Stimulated activated CD4-positive, alpha-beta T cell treated with anti-CD3 and anti-CD28 coated beads, Interleukin-2, amount 100 ng/mL, for 48 hours (primary cell): ENCODE results near the gene HSDL2.
A peak's percentile ranks its signal among the peaks of the same experiment; 100 is the strongest.
"Not testable (repeated sequence)": the region's sequence is repeated elsewhere in the genome, so short reads cannot be mapped to it uniquely, and the experiment has no call there.

Experiments
- DNase-seq, 2 donors: peaks; one replicate each; pipeline ENCODE4 v3.0.0-alpha.2; 2020

HSDL2 gene

DNA sequence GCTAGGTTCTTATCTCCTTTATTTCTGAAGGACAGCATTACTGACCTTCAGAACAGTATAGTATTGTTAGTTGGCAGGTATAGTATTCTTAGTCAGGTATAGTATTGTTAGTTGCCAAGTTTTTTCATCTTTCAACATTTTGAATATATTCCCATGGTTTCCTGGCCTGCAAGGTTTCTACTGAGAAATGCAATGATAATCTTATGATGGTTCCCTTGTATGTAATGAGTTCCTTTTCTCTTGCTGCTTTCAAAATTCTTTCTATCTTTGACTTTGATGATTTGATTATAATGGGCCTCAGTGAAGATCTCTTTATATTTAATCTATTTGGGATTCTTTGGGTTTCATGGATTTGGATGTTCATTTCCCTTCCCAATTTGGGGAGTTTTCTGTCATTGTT is 12.4 kb upstream of the HSDL2 start:
- DNase-seq, result no peak

DNA sequence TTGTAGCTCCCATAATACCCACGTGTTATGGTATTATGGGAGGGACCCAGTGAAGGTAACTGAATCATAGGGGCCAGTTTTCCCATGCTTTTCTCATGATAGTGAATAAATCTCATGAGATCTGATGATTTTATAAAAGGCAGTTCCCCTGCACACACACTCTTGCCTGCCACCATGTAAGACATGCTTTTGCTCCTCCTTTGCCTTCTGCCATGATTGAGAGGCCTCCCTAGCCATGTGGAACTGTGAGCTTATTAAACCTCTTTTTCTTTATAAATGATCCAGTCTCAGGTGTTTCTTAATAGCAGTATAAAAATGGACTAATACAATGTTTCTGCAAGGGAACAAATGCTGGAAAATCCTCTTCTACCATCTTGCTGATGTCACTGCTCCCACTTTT is 10.1 kb upstream of the HSDL2 start:
- no peak for DNase-seq

DNA sequence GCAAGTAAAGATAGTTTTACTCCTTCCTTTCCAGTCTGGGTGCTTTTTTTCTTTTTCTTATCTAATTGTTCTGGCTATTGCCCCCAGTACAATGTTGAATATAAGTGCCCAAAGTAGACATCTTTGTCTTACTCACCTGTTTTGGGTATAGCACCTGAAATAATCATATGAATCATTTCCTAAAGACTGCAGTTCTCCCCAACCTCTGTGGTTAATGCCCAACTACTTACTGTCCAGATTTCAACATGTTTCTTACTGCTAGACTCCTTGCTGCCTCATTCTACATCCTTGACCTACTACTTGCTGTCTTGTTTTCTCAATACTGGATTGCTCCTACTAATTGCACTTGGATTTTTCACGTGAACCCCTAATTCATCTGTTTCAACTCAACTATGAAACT is 8.8 kb upstream of the HSDL2 start:
- DNase-seq, result no peak

DNA sequence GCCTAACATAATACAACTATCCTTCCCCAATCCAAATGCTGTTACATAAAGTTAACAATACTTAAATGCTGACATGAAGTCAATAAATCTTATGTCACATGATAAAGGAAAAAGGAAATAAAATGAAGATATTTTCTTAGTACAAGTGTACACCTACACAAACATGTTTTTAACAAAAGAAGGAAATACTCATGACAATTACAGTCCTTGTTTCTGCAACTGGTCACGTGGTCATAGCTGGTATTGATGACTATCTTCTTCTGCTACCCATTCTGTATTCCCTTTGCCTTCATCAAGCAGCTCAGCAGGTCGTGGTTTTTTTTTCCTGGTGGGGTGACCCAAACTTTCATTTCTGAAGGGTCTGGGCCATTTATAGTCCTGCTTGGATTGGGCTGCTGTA is 6.2 kb upstream of the HSDL2 start:
- DNase-seq, result not testable (repeated sequence)

DNA sequence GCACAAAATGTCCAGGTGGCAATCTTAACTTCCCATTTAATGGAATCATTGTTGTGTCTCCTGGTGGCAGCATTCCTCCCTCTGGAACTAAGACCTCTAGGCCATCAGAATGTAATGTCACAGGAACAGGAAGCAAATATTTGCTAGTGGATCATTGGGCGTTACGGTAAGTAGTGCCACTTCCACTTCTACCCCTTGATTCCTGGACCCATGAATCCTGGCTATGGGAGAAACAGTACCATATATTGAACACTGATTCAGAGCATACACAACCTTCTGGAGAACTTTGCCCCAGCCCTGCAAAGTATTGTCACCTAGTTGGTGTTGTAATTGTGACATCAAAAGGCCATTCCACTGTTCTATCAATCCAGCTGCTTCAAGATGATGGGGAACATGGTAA is 5.7 kb upstream of the HSDL2 start:
- DNase-seq, result not testable (repeated sequence)

DNA sequence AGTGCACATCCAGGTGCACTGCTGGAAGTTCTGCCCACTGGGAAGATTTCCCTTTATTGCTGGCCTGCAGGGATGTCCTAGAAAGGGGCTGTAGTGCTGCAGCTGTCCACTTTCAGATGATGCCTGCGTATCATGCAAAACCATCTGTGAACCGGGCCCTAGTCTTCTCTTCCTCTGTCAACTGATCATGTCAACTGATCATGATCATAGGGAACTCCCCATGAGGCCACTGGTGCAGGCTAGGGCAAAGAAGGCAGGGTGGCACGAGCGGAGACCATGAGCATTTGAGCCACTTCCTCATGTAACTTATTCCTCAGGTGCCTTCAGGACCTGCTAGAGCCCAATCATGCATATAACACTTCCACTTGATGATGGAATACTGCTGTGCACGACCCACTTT is 4.5 kb upstream of the HSDL2 start:
- no peak for DNase-seq

DNA sequence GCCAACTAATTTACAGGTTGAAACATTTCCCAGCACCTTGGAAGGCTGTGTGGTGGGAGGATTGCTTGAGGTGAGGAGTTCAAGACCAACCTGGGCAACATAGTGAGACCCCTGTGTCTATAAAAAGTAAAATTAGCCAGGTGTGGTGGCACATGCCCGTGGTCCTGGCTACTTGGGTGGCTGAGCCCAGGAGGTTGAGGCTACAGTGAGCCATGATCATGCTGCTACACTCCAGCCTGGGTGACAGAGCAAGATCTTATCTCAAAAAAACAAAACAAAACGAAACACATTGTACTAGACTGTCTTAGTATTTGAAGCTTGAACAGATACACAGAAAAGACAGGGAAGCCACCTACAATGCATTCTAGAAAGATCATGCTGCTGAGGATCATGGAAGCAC is 2.8 kb upstream of the HSDL2 start:
- DNase-seq, result no peak

DNA sequence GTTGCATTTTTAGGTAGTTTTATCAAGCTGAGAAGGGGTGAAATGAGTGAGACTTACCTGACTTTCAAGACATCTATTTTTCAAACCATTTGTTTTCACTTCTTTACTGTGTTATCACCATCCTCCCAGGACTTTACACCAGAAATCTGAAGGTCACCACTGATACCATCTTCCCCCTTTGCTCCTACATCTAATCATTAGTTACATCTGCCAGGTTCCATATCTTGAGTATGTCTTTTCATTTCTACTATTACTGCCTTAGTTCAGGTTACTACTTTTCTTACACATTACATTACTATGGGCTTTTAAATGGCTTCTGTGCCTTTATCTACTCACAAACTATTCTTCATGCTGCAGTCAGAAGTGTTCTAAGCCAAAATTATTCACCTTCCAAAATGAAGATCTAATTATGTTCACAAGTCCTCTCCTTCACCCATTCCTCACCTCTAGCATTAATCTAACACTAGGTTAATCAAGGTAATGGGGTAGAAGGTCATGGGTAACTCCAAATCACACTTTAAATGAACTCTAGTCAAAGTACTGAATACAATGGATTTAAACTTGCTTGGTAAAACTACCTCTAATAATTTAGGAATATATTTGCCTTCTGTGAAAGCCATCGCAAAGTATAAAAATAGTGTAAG is 2.1 kb upstream of the HSDL2 start:
- no peak for DNase-seq

DNA sequence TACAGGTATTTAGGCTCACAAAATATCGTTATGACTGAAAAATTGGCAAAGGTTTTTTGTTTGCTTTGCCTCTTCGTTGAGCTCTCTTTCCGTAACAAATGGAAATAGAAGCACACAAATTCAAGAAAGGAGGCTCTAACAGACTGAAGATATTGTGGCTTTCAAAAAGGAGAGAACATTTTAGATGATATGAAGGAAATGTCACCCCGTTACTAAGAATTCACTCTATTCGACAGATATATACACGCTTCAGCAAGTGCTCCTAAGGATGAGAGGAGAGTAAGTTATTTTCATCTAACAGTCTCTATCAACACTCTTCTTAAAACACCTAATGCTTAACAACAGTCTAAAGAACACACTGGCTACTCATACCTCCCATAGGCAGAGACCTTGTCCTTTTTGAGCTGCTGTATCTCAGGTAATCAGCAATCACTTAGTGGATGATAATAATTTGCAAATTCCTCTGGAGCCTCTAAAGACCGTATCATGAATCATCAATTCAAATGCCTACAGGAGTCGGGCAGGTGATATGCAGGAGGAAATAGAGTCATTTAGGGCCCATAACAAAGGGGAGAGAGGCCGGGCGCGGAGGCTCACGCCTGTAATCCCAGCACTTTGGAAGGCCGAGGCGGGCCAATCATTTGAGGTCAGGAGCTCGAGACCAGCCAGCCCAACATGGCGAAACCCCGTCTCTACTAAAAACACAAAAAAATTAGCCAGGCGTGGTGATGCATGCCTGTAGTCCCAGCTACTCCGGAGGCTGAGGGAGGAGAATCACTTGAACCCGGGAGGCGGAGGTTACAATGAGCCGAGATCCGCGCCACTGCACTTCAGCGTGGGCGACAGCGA is 1.4 kb upstream of the HSDL2 start:
- DNase-seq, result peak; percentile 28 to 29

DNA sequence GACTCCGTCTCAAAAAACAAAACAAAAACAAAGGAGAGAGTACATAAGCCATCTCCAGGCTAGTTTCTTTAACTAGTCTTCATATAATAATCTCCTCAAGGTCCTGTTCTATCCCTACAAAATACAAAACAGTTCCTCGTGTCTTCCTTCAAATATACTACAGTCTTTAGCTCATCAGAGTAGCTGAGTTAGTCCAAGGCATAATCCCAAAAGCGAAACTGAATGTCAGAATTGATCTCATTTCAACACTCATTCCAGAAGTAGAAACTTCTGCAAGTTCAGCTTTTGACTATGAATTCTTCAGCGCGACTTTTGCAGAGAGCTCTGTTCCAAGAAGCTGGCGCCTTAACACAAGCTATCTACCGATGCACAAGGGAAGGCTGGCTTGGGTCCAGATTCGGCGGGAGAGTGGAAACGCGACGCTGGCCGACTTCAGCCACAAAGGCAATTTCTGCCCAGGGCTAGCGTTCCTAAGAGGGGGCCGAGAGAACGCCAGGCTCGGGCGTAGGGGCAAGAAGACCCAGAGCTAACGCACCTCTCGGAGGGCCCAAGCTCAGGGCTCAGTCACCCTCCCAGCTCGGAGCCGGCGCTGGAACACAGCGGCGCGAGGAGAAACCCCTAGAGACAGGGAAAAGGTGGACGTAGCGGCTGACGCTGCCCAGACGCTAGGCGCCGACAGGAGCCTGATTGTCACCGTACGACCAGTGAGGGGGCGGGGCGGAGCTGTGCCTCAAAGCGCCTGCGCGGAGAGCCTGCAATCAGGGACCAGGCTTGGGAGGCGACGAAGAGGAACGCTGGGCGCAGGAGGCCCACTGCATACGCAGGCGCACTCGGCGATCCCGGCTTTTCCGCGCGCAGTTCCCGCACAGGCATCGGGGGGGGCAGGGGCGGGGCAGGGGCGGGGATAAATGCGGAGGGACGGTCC is 469 bp upstream of the HSDL2 start:
- peak; percentile 96 to 99 for DNase-seq

DNA sequence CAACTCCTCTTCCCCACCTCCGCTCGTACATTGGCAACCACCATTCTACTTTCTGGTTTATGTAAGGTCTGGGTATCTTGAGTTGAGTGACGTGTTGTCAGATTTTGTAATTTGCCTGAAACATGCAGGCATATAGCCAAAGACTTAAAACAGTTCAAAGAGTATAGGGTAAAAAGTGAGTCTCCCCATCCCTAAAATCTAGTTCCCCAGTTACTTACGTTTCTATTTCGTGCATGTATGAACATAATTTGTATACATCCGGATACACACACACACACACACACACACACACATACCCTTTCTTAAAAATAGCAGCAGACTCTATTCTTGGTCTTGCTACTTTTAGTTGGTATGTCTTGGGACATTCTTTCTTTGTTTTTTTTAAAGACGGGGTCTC is 915 bp downstream of the HSDL2 start:
- DNase-seq, result no peak

DNA sequence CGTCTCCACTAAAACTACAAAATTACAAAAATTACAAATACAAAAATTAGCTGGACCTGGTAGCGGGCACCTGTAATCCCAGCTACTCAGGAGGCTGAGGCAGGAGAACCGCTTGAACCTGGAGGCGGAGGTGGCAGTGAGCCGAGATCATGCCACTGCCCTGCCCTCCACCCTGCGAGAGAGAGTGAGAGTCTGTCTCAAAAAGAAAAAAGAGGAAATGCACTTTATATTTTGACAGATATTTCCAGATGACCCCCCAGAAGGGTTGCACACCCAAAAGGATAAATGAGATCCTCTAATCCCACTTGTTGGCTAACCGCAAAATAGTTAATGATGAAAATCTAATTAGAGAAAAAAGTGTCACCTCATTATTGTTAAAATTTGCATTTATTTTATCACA is 2.2 kb downstream of the HSDL2 start:
- DNase-seq, result no peak

DNA sequence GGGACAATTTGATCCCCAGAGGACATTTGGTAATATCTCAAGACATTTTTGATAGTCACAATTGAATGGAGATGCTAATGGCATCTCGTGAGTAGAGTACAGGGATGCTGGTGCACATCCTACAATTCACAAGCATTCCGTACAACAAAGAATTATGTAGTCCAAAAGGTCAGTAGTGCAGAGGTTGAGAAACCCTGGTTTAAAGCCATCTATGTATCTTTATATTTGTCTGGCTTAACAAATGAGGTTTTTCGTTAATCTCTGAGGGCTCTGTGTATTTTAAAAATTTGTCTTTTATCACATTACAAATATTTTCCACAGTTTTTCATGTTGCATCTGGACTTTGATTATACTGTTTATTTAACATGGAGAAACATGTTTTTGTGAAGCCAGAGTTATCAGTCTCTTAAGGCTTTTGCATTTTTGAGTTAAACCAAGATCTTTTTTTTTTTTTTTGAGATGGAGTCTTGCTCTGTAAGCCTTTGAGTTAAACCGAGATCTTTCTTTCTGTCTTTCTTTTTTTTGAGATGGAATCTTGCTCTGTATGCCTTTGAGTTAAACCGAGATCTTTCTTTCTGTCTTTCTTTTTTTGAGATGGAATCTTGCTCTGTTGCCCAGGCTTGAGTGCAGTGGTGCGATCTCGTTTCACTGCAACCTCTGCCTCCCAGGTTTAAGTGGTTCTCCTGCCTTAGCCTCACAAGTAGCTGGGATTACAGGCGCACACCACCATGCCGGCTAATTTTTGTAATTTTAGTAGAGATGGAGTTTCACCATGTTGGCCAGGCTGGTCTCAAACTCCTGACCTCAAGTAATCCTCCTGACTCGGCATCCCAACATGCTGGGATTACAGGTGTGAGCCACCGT is 2.8 kb downstream of the HSDL2 start:
- no peak for DNase-seq

DNA sequence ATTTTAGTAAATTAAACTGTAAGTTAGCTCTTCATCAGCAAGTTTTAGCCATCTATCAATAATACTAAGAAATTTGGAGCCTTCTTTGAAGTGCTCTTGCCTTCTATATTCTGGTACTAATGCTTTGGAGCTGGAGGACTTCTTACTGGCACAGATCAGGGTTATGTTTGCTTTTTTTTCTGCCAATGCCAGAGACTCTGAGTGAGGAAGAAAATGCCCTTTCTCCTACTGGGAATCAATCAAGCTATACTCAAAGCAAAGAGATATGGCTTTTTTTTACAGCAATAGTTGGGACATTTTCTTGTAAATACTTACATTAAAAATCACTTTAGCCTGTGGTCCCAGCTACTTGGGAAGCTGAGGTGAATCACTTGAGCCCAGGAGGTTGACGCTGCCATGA is 4.3 kb downstream of the HSDL2 start:
- DNase-seq, result no peak

DNA sequence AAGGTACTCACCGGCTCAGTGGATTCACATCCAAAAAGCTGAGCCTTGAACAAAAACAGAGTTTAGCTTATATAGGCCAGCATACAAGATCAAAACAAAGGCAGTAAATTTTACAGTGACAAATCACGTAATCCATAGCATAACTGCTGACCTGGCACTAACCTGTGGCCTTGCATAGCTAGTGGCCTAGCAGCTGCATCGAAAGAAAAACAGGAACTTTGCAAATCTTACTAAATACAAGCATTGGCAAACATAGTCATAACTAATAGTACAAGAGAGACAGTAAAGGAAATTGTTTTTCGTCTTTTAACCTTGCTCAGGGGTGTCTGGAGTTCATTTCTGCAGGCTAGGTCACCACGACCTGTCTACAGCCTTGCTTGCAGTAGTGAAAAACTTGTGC is 4.8 kb downstream of the HSDL2 start:
- no peak for DNase-seq

DNA sequence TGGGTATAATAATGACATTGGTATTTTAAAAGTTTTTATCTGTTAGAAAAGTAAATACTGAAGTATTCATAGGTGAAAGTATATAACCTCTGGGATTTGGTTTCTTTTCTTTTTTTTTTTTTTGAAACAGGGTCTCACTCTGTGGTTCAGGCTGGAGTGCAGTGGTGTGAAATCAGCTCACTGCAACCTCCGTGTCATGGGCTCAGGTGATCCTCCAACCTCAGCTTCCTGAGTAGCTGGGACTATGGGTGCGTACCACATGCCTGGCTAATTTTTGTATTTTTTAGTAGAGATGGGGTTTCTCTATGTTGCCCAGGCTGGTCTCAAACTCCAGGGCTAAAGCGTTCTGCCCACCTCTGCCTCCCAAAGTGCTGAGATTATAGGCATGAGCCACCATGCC is 7.2 kb downstream of the HSDL2 start:
- DNase-seq, result no peak

DNA sequence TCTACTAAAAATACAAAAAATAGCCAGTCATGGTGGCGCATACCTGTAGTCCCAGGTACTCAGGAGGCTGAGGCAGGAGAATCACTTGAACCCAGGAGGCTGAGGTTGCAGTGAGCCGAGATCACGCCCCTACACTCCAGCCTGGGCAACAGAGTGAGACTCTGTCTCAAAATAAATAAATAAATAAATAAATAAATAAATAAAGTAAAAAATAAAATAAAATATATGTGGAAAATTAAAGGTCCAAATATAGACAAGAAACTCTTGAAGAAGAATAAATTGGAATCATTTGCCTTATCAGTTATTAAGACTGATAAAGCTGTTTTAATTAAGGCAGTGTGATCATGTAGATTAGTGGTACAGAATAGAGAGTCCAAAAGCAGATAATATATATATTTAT is 10.0 kb downstream of the HSDL2 start:
- DNase-seq, result not testable (repeated sequence)

DNA sequence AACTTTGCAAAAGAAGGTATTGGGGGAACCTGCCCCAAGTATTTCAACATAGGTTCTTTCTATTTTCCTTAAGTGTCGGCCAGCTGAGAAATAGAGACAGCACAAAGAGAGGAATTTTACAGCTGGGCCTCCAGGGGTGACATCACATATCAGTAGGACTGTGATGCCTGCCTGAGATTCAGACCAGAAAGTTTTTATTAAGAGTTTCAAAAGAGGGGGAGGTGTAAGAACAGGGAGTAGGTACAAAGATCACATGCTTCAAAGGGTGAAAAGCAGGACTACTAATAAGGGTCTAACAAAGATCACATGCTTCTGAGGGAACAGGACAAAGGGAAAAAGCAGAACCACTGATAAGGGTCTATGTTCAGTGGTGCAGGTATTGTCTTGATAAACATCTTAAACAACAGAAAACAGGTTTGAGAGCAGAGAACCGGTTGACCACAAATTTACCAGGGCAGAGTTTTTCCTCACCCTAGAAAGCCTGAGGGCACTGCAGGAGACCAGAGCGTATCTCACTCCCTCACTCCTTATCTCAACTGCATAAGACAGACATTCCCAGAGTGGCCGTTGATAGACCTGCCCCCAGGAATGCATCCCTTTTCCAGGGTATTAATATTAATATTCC is 12.1 kb downstream of the HSDL2 start:
- DNase-seq, result not testable (repeated sequence)

DNA sequence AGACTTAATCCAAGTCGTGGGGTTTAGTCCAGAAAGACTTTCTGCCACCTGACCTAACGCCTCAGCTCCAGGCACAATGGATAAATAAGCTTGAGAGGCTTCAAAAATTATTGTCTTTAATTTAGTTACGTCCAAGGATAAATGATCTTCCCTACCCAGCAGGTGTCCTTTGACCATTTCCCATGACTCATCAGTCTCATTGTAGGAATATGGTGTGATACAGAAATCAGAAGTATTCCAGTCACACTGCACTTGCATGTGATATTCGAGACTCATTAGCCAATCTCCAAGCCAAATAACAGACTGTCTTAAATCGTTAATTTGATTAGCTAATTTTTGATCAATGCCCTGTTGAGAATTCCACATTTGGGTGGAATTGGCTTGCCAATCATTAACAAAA is 13.2 kb downstream of the HSDL2 start:
- DNase-seq, result not testable (repeated sequence)

DNA sequence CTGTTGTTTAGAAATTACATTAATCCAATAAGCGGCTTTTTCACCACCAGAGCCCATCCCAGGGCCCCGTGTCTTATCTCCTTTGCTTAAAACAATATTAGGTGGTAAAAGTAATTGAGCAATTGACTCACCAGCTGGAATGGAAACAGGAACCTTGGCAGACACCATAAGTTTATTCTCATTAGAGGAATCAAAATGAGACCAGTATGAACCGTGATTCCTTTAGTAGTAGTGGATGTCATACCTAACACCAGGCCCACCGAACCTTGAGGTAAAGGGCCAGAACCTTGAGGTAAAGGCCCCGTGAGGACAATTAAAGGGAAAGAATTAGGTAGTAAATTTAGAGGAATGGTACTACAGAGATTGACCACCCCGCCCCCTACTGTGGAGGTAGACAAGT is 16.5 kb downstream of the HSDL2 start:
- DNase-seq, result no peak

DNA sequence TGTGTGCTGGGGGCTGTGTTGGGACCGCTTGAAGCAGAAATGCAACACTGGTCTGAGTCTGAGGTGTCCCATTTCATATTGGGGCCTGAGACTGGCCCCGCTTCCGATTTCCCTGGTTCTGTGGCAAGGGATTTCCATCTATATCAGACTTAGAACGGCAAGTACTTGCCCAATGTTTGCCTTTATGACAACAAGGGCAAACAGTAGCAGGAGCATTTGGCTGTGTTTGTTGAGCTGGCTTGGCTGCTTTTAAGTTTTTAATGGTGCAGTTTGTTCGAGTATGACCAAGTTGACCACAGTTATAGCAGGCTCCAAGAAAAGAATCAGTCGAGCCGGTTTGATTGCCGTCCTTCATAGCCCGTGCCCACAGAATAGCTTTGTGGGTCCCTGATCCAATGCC is 17.0 kb downstream of the HSDL2 start:
- no peak for DNase-seq

DNA sequence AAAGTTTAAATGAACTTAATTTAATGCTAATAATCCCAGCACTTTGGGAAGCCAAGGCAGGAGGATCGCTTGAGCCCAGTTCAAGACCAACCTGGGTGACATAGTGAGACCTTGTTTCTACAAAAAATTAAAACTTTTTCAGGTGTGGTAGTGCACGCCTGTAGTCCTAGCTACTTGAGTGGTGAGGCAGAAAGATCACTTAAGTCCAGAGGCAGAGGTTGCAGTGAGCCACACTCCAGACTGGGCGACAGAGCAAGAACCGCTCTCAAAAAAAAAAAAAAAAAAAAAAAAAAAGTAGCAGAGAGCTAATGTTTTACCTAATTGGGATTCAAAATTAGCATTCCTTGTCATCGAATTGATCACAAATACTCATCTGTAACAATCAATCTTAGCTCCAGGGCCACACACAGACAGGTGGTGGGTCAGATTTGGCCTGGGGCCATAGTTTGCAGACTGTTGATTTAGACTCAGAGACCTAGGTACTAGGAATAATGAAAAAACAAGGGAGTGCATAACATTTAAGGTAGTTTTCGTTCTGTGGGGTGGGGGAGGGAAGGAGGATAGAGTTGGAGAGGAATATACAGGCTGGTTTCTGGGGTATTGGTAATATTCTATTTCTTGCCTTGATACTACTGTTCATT is 21.4 kb downstream of the HSDL2 start:
- no peak for DNase-seq
